GM18511 (cell line): ENCODE results near the gene IGFL2.
"Not testable (repeated sequence)": the region's sequence is repeated elsewhere in the genome, so short reads cannot be mapped to it uniquely, and the experiment has no call there.

Source experiments
- ATAC-seq: cut with Tn5 transposase; IDR thresholded peaks from one replicate; pipeline ENCODE4 v1.9.1; 2021; ENCODE audit warnings: mild to moderate bottlenecking, moderate library complexity; ENCODE audit not compliant: unreplicated experiment

IGFL2 gene

GRCh38 chr19:46141421-46141820 is 6.6 kb upstream of the IGFL2 start:
- ATAC-seq, result no peak

GRCh38 chr19:46142294-46142693 is 5.7 kb upstream of the IGFL2 start:
- ATAC-seq, result no peak

GRCh38 chr19:46144756-46145155 is 3.3 kb upstream of the IGFL2 start:
- no peak for ATAC-seq

GRCh38 chr19:46147166-46147740 is 785 bp upstream of the IGFL2 start:
- no peak for ATAC-seq

- ATAC-seq, result no peak
Measured at GRCh38 chr19:46150606-46151005, 2.6 kb downstream of the IGFL2 start.

- no peak for ATAC-seq
Measured at GRCh38 chr19:46155237-46155636, 7.2 kb downstream of the IGFL2 start.

- no peak for ATAC-seq
Measured at GRCh38 chr19:46159418-46160232, 11.6 kb downstream of the IGFL2 start.

- no peak for ATAC-seq
Measured at GRCh38 chr19:46160233-46160775, 12.3 kb downstream of the IGFL2 start.

GRCh38 chr19:46161642-46162257 is 13.7 kb downstream of the IGFL2 start:
- ATAC-seq, result not testable (repeated sequence)

- no peak for ATAC-seq
Measured at GRCh38 chr19:46162731-46163130, 14.7 kb downstream of the IGFL2 start.

GRCh38 chr19:46173886-46174480 is 25.9 kb downstream of the IGFL2 start:
- no peak for ATAC-seq

GRCh38 chr19:46176116-46176860 is 28.2 kb downstream of the IGFL2 start:
- ATAC-seq, result no peak

- ATAC-seq, result no peak
Measured at GRCh38 chr19:46179076-46179759, 31.2 kb downstream of the IGFL2 start.

- no peak for ATAC-seq
Measured at GRCh38 chr19:46180701-46181387, 32.8 kb downstream of the IGFL2 start.

GRCh38 chr19:46181388-46181779 is 33.3 kb downstream of the IGFL2 start:
- ATAC-seq, result no peak

- no peak for ATAC-seq
Measured at GRCh38 chr19:46182476-46182875, 34.4 kb downstream of the IGFL2 start.

GRCh38 chr19:46184775-46185710 is 37.0 kb downstream of the IGFL2 start:
- ATAC-seq, result not testable (repeated sequence)

- ATAC-seq, result no peak
Measured at GRCh38 chr19:46186101-46186716, 38.2 kb downstream of the IGFL2 start.
